K562 (cell line): ENCODE measurements around the gene LPIN3. TPM values are rescaled to one million over a fixed set of nuclear protein-coding genes. Genes with fewer than 3 reads are reported as not detected.

ENCODE experiments used
- ATAC-seq: fragments of 200-7000 bp; cut with Tn5 transposase; 3 replicates; pipeline ENCODE4 v1.9.1; 2020; ENCODE audit warnings: moderate library complexity
- BruUV-seq: library from RNA; stranded (reverse); fragments of 400-500 nt; replicated peaks from 2 replicates; lab custom pipeline; 2021; lab: Mats Ljungman, UMichigan
- CTCF ChIA-PET: fragments of 300-600 bp; formaldehyde crosslinking; extraction: SDS; loops from one replicate; lab custom pipeline; 2021; ENCODE audit warnings: low intra/inter-chr PET ratio; lab: Yijun Ruan, JAX
- POLR2A ChIA-PET: fragments of 300-600, 350-650 bp; sonication (Branson Sonifier 250); formaldehyde crosslinking; extraction: SDS; loops from one replicate; lab custom pipeline; 2021; ENCODE audit warnings: antibody characterized with exemption, inconsistent platforms; lab: Yijun Ruan, JAX
- DNase-seq, 4 experiments: peaks; one replicate each; pipeline versions ENCODE4 v3.0.0 to v3.0.0-alpha.2; 2011 to 2018; ENCODE audit warnings: low spot score in 3 of 4, mixed read lengths in 3 of 4; ENCODE audit errors: extremely low read depth in 1 of 4
- FAIRE-seq: peaks from 2 replicates; lab custom pipeline; 2011; peaks lifted over from hg19 to GRCh38; lab: Jason Lieb, UNC
- H2AFZ ChIP-seq: 2 replicates; pipeline ENCODE4 v1.6.0; 2011; ENCODE audit warnings: low read depth, low read length, control low read depth, inconsistent platforms
- H3K27ac ChIP-seq: fragments of 200-600 bp; 3 replicates; pipeline ENCODE4 v1.8.0; 2011; ENCODE audit warnings: low read depth, mild to moderate bottlenecking, control low read depth, inconsistent platforms, low read length, moderate library complexity, mixed read lengths; ENCODE audit errors: extremely low read depth
- H3K27me3 ChIP-seq, 2 experiments: fragments of 300-600 bp in 1 of 2; 2 replicates in 1 of 2; 3 replicates in 1 of 2; pipeline versions ENCODE4 v1.6.0 to v1.8.0; 2011; ENCODE audit warnings: inconsistent platforms in 2 of 2, low read length in 2 of 2, mild to moderate bottlenecking in 1 of 2, mixed read lengths in 1 of 2, moderate library complexity in 1 of 2; ENCODE audit not compliant: control insufficient read depth in 2 of 2, insufficient read depth in 2 of 2
- H3K36me3 ChIP-seq: fragments of 300-600 bp; 3 replicates; pipeline ENCODE4 v1.8.0; 2011; ENCODE audit warnings: mild to moderate bottlenecking, low read length, inconsistent platforms; ENCODE audit not compliant: control insufficient read depth, insufficient read depth
- H3K4me1 ChIP-seq, 2 experiments: fragments of 200-600 bp in 1 of 2; replicated peaks in 1 of 2; 2 replicates in 1 of 2; 3 replicates in 1 of 2; pipeline versions ENCODE4 v1.5.1 to v1.8.0; 2011; ENCODE audit warnings: inconsistent platforms in 2 of 2, low read length in 2 of 2, mild to moderate bottlenecking in 1 of 2, mixed read lengths in 1 of 2, moderate library complexity in 1 of 2; ENCODE audit not compliant: control insufficient read depth in 2 of 2, insufficient read depth in 2 of 2
- H3K4me2 ChIP-seq: 2 replicates; pipeline ENCODE4 v1.6.1; 2011; ENCODE audit warnings: low read length, control low read depth, inconsistent platforms, mixed read lengths; ENCODE audit not compliant: insufficient read depth
- H3K4me3 ChIP-seq: fragments of 200-600 bp; sonication (generic), shearing (Covaris generic); 2 replicates; pipeline ENCODE4 v1.5.1; 2016; ENCODE audit warnings: control low read depth, inconsistent platforms
- H3K79me2 ChIP-seq: fragments of 200-600 bp; 3 replicates; pipeline ENCODE4 v1.8.0; 2011; ENCODE audit warnings: low read length, inconsistent platforms; ENCODE audit not compliant: control insufficient read depth, insufficient read depth
- H3K9ac ChIP-seq, 2 experiments: 2 replicates each; pipeline versions ENCODE4 v1.6.0 to v1.6.1; 2011; ENCODE audit warnings: low read depth in 2 of 2, low read length in 2 of 2, control low read depth in 1 of 2, inconsistent platforms in 1 of 2, mild to moderate bottlenecking in 1 of 2, mixed read lengths in 1 of 2; ENCODE audit not compliant: insufficient read depth in 1 of 2
- H3K9me1 ChIP-seq: one replicate; pipeline ENCODE4 v1.6.0; 2011; ENCODE audit warnings: inconsistent platforms, mild to moderate bottlenecking, low read length, moderate library complexity; ENCODE audit not compliant: control insufficient read depth, insufficient read depth
- H3K9me3 ChIP-seq: replicated peaks from 2 replicates; pipeline ENCODE4 v1.5.1; 2011; ENCODE audit warnings: low read depth, low read length, inconsistent platforms; ENCODE audit not compliant: control insufficient read depth, insufficient read depth
- H4K20me1 ChIP-seq: replicated peaks from 2 replicates; pipeline ENCODE4 v1.6.1; 2011; ENCODE audit warnings: low read length, inconsistent platforms, mixed read lengths; ENCODE audit not compliant: control insufficient read depth, insufficient read depth
- ATF3 ChIP-seq, 2 experiments: fragments of 450-650 bp in 1 of 2; sonication (generic) in 1 of 2; formaldehyde crosslinking in 1 of 2; IDR thresholded peaks in 1 of 2; conservative IDR thresholded peaks in 1 of 2; 2 replicates each; pipeline versions ENCODE4 v1.6.1 to v1.8.1; 2016 to 2023; ENCODE audit warnings: mild to moderate bottlenecking in 2 of 2, moderate library complexity in 2 of 2, inconsistent platforms in 1 of 2, missing genetic modification reagents in 1 of 2
- ILF3 ChIP-seq: fragments of 450-650 bp; IDR thresholded peaks from 2 replicates; pipeline ENCODE4 v1.6.1; 2018; ENCODE audit warnings: antibody characterized with exemption, mild to moderate bottlenecking, moderate library complexity, borderline replicate concordance
- LEF1 ChIP-seq: fragments of 450-650 bp; IDR thresholded peaks from 2 replicates; pipeline ENCODE4 v1.6.1; 2016; ENCODE audit warnings: mild to moderate bottlenecking
- RFX5 ChIP-seq: IDR thresholded peaks from 2 replicates; pipeline ENCODE4 v1.6.1; 2011; ENCODE audit warnings: low read depth, mild to moderate bottlenecking, improper control_type of control experiment, low read length
- ZNF146 ChIP-seq: IDR thresholded peaks from one replicate; pipeline ENCODE4 v1.6.1; 2018; ENCODE audit warnings: missing compliant biosample characterization; ENCODE audit not compliant: unreplicated experiment
- WGBS: fragments of 100-300 bp; shearing (Covaris generic); methylation state at CpG from one replicate; pipeline ENCODE4 v1.1.6; 2016; ENCODE audit warnings: low coverage, mixed read lengths; ENCODE audit not compliant: insufficient coverage; ENCODE audit errors: missing lambda C conversion rate; 5-methylcytosine and 5-hydroxymethylcytosine counted together
- in situ Hi-C: fragments of 300-500 bp; cut with MboI; formaldehyde crosslinking; loops from 4 replicates; pipeline ENCODE4 v1.15.0; 2018; ENCODE audit warnings: inconsistent platforms, mixed read lengths
- intact Hi-C: fragments of 100-400 bp; cut with micrococcal nuclease; formaldehyde crosslinking; loops from 2 replicates; pipeline ENCODE4 v1.14.2; 2022
- polyA plus RNA-seq, 8 experiments: library from polyadenylated mRNA; depleted of rRNA in 4 of 8; stranded (reverse) in 5 of 8; unstranded in 3 of 8; fragments of >200 nt; fragmentation: Nextera tagmentation in 2 of 8; fragmentation: Illumina TruSeq in 1 of 8; extraction: Ambion mirVana in 2 of 8; extraction: Trizol in 1 of 8; gene quantifications; 2 replicates each; pipeline versions ENCODE4 v1.2.1 to v1.2.3, GENCODE V29; 2011 to 2014; ENCODE audit warnings: inconsistent platforms in 1 of 8, missing spikeins in 1 of 8
- total RNA-seq, 7 experiments: library from RNA; depleted of rRNA in 6 of 7; stranded (reverse); fragments of >200 nt in 6 of 7; fragmentation: Illumina TruSeq in 2 of 7; extraction: Trizol in 2 of 7; gene quantifications; 2 replicates each; pipeline versions ENCODE4 v1.2.1 to v1.2.3, GENCODE V29; 2011 to 2021; ENCODE audit warnings: low replicate concordance in 1 of 7
- TF ChIP-seq, protein P1 (sequence below): fragments of 250-450 bp; sonication (Bioruptor Pico); IDR thresholded peaks from 2 replicates; pipeline ENCODE4 v1.8.0; 2022; ENCODE audit warnings: inconsistent platforms, mild to moderate bottlenecking, moderate library complexity, borderline replicate concordance
- TF ChIP-seq, protein P2 (sequence below): sonication (generic); formaldehyde crosslinking; IDR thresholded peaks from 2 replicates; pipeline ENCODE4 v1.8.0; 2023; ENCODE audit warnings: mild to moderate bottlenecking, missing genetic modification reagents

Gene LPIN3
- total and polyA plus RNA-seq, 9 of the 15 experiments (the other 6 are each of a cell fraction or from before 2014, with no cell fraction given) = 2.2 to 10.4 (median 5.9) TPM

- peaks cover 8% of the 10 kb centered on the region; the same call in 2 of the 3 replicates for H3K79me2 ChIP-seq
- H3K36me3 ChIP-seq = no peaks in the 10 kb centered on the region
- intact Hi-C loops = no loop called here
- TF ChIP-seq ZNF146 (CRISPR knock-in tag) (no peak), RFX5 (no peak), LEF1 (no peak), ILF3 (no peak), ATF3 (IDR thresholded peaks at IDR 0.05) (no peak), ATF3 (CRISPR knock-in tag; conservative IDR thresholded peaks at IDR 0.05) (no peak)
- TF ChIP-seq, protein P1, sequence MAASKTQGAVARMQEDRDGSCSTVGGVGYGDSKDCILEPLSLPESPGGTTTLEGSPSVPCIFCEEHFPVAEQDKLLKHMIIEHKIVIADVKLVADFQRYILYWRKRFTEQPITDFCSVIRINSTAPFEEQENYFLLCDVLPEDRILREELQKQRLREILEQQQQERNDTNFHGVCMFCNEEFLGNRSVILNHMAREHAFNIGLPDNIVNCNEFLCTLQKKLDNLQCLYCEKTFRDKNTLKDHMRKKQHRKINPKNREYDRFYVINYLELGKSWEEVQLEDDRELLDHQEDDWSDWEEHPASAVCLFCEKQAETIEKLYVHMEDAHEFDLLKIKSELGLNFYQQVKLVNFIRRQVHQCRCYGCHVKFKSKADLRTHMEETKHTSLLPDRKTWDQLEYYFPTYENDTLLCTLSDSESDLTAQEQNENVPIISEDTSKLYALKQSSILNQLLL (CRISPR knock-in tag) = no peak
- TF ChIP-seq, protein P2, sequence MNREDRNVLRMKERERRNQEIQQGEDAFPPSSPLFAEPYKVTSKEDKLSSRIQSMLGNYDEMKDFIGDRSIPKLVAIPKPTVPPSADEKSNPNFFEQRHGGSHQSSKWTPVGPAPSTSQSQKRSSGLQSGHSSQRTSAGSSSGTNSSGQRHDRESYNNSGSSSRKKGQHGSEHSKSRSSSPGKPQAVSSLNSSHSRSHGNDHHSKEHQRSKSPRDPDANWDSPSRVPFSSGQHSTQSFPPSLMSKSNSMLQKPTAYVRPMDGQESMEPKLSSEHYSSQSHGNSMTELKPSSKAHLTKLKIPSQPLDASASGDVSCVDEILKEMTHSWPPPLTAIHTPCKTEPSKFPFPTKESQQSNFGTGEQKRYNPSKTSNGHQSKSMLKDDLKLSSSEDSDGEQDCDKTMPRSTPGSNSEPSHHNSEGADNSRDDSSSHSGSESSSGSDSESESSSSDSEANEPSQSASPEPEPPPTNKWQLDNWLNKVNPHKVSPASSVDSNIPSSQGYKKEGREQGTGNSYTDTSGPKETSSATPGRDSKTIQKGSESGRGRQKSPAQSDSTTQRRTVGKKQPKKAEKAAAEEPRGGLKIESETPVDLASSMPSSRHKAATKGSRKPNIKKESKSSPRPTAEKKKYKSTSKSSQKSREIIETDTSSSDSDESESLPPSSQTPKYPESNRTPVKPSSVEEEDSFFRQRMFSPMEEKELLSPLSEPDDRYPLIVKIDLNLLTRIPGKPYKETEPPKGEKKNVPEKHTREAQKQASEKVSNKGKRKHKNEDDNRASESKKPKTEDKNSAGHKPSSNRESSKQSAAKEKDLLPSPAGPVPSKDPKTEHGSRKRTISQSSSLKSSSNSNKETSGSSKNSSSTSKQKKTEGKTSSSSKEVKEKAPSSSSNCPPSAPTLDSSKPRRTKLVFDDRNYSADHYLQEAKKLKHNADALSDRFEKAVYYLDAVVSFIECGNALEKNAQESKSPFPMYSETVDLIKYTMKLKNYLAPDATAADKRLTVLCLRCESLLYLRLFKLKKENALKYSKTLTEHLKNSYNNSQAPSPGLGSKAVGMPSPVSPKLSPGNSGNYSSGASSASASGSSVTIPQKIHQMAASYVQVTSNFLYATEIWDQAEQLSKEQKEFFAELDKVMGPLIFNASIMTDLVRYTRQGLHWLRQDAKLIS (CRISPR knock-in tag) = no peak
- no peak overlapping the region for H3K4me2 ChIP-seq
- no peaks in the 10 kb centered on the region for H3K9me1 ChIP-seq
- H3K4me1 ChIP-seq = peaks cover 8 to 25% of the 10 kb centered on the region in 2 experiments; a peak in 4 of 5 replicates
- H3K4me3 ChIP-seq = no peak overlapping the region
- no peak for DNase-seq
- H2AFZ ChIP-seq = no peak overlapping the region
- no TSS peak for BruUV-seq
- WGBS = 34% methylated on average over 4 of the region's 4 CpGs
- POLR2A ChIA-PET = interaction anchor here (0.6 to 0.7 kb wide), 2 partner anchors 11 to 320 kb away, joined by 3 read pairs; no protein-coding TSS in a partner anchor
- no peak for FAIRE-seq
- in situ Hi-C loops = no loop called here
- H4K20me1 ChIP-seq = no peaks in the 10 kb centered on the region
- H3K27me3 ChIP-seq = peaks cover 2 to 10% of the 10 kb centered on the region in 2 experiments; a peak in 3 of 5 replicates
- no peaks in the 10 kb centered on the region for H3K9me3 ChIP-seq
- H3K9ac ChIP-seq = no peak overlapping the region; a peak in 1 of 4 replicates
- H3K27ac ChIP-seq = no peak overlapping the region
- CTCF ChIA-PET = interaction anchor here (0.7 to 0.8 kb wide), 2 partner anchors 163 to 297 kb away, joined by 3 read pairs; no protein-coding TSS in a partner anchor
- ATAC-seq = no peak
Observed at GRCh38 chr20:41336711-41337492, 3.7 kb upstream of the LPIN3 start.
